ENCODE data around the gene OTOA.

Gene OTOA

DNA sequence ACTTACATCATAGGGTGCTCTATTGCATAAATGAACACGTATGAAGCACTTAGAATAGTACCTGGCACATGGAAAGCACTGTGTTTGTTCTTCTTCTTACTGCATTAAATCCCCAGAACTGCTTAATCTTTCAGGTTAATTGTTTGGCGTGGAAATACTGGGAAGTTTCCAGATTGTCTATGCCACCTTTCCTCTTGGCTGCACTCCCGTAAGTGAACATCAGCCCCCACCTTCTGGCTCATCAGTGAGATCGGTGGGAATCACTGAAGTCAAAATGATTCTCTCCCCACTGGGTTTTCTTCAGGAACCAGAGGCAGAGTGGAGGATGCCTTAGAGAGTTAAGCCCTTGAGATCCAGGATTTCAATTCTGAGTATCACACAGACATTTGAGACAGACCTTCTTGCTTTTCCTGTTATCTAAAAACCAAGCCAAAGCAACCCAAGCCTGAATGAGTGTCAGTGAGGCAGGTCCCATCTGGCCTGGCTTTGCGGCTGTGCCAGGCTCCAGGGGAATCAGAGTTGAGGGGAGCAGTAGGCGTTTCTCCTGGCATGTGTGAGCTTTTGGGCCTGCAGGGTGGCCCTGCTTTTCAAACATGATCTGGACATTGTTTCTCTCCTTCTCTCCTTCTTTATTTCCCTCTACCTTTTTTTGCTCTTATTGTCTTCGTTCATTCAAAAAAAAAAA lies 59.1 kb downstream of the OTOA start:
- TF ChIP-seq EP300 (IDR thresholded peaks at IDR 0.05; ENCODE audit: borderline replicate concordance), result no peak
- TF ChIP-seq RAD21 (IDR thresholded peaks at IDR 0.05; ENCODE audit: low read depth), result no peak
- TF ChIP-seq NFIC (IDR thresholded peaks at IDR 0.05), result no peak

- TF ChIP-seq, protein P1, sequence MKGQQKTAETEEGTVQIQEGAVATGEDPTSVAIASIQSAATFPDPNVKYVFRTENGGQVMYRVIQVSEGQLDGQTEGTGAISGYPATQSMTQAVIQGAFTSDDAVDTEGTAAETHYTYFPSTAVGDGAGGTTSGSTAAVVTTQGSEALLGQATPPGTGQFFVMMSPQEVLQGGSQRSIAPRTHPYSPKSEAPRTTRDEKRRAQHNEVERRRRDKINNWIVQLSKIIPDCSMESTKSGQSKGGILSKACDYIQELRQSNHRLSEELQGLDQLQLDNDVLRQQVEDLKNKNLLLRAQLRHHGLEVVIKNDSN (IDR thresholded peaks at IDR 0.05), result no peak
- TF ChIP-seq TEAD4 (IDR thresholded peaks at IDR 0.05), result no peak
- TF ChIP-seq EP300 (IDR thresholded peaks at IDR 0.05; ENCODE audit: borderline replicate concordance), result no peak
- TF ChIP-seq TAF1 (IDR thresholded peaks at IDR 0.05; ENCODE audit: low read depth), result no peak
Measured at GRCh38 chr16:21723532-21723931, 59.8 kb downstream of the OTOA start.

DNA sequence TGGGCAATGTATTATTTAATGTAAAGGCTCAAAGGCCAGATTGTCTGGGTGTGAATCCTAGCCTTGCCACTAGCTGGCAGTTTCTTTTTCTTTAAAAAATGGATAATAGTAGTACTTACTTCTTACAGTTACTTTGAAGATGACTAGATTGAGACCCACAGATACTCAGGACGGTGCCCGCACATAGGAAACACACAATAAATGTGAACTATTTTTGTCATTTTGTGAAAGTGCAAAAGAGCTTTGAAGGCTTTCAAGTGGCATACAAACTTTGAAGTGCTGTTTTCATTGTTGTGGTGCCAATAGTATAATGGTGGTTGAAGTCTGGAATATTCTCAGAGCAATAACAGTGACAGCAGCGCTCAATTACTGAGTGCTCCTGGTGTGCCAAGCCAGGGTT lies 63.6 kb downstream of the OTOA start:
- TF ChIP-seq NFIC (IDR thresholded peaks at IDR 0.05) (no peak), ZBTB7A (IDR thresholded peaks at IDR 0.05; ENCODE audit: low read depth) (no peak), YY1 (IDR thresholded peaks at IDR 0.05; ENCODE audit: low read depth) (no peak), CREB1 (IDR thresholded peaks at IDR 0.05; ENCODE audit: low read depth) (no peak), RAD21 (IDR thresholded peaks at IDR 0.05; ENCODE audit: low read depth) (no peak), EP300 (IDR thresholded peaks at IDR 0.05; ENCODE audit: borderline replicate concordance) (no peak), FOXM1 (IDR thresholded peaks at IDR 0.05; ENCODE audit: borderline replicate concordance, low read depth) (no peak), REST (IDR thresholded peaks at IDR 0.05; ENCODE audit: low read depth) (no peak), CEBPB (IDR thresholded peaks at IDR 0.05) (no peak), TEAD4 (IDR thresholded peaks at IDR 0.05) (no peak)
- TF ChIP-seq, protein P2, sequence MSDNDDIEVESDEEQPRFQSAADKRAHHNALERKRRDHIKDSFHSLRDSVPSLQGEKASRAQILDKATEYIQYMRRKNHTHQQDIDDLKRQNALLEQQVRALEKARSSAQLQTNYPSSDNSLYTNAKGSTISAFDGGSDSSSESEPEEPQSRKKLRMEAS (IDR thresholded peaks at IDR 0.05), result no peak
- TF ChIP-seq, protein P1 (IDR thresholded peaks at IDR 0.05), result no peak

- TF ChIP-seq RAD21 (IDR thresholded peaks at IDR 0.05; ENCODE audit: low read depth), result peak; percentile 71
Measured at GRCh38 chr16:21801538-21802374, 138.0 kb downstream of the OTOA start.

Measured in Ishikawa (cell line).